Measurements from ENCODE around the gene KIF17. TPM values are rescaled to one million over a fixed set of nuclear protein-coding genes. Genes with fewer than 3 reads are reported as not detected.

The KIF17 gene
- total and polyA plus RNA-seq, 2 donors, result 2.0 to 3.2 TPM

DNA sequence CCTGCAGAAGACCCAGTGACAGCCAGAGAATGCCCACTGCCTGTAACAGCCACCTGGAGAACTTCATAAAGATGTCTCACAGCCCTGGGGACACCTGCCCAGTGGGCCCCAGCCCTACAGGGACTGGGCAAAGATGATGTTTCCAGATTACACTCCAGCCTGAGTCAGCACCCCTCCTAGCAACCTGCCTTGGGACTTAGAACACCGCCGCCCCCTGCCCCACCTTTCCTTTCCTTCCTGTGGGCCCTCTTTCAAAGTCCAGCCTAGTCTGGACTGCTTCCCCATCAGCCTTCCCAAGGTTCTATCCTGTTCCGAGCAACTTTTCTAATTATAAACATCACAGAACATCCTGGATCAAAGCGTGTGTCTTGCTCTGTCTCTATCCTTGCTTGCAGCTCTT, 99.3 kb downstream of the KIF17 start:
- Histone ChIP-seq H3K27ac (ENCODE audit: low read depth) (no peak overlapping the region), H3K36me3 (ENCODE audit: insufficient read depth) (no peaks in the 10 kb centered on the region), H3K4me1 (ENCODE audit: insufficient read depth) (no peaks in the 10 kb centered on the region), H3K4me3 (ENCODE audit: low read depth, low read length) (no peak overlapping the region)
- DNase-seq (ENCODE audit: extremely low spot score), result no peak
- 62% methylated on average over 4 of the region's 4 CpGs for WGBS

DNA sequence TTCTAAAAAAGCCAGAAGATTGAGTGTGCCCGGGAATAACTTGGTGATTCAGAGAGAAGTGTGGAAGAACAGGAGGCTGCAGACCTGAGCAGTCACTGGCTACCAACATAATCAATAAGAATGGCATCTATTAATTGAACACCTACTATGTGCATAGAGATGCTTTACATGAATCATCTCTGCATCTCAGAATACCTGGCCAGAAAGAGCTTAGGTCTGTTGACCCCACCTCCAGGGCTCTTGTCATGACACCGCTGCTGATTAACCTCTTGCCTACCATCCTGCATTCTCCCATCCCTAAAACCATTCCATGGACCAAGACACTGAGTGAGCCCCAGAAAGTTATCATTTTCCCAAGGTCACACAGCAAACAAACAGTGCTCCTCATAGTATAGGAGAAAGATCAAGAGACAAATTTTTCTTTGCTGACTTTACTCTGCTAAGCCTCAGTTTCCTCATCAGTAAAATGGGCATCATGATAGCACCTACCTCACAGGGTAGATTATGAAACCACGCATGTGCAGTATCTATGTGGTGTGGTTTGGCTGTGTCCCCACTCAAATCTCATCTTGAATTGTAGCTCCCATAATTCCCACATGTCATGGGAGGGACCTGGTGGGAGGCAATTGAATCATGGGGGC, 100.8 kb downstream of the KIF17 start:
- Histone ChIP-seq H3K27ac (ENCODE audit: low read depth) (no peak overlapping the region), H3K4me3 (ENCODE audit: low read depth, low read length) (no peak overlapping the region), H3K36me3 (ENCODE audit: insufficient read depth) (no peaks in the 10 kb centered on the region), H3K4me1 (ENCODE audit: insufficient read depth) (no peaks in the 10 kb centered on the region)
- DNase-seq (ENCODE audit: extremely low spot score), result no peak
- 73% methylated on average over 3 of the region's 3 CpGs for WGBS

DNA sequence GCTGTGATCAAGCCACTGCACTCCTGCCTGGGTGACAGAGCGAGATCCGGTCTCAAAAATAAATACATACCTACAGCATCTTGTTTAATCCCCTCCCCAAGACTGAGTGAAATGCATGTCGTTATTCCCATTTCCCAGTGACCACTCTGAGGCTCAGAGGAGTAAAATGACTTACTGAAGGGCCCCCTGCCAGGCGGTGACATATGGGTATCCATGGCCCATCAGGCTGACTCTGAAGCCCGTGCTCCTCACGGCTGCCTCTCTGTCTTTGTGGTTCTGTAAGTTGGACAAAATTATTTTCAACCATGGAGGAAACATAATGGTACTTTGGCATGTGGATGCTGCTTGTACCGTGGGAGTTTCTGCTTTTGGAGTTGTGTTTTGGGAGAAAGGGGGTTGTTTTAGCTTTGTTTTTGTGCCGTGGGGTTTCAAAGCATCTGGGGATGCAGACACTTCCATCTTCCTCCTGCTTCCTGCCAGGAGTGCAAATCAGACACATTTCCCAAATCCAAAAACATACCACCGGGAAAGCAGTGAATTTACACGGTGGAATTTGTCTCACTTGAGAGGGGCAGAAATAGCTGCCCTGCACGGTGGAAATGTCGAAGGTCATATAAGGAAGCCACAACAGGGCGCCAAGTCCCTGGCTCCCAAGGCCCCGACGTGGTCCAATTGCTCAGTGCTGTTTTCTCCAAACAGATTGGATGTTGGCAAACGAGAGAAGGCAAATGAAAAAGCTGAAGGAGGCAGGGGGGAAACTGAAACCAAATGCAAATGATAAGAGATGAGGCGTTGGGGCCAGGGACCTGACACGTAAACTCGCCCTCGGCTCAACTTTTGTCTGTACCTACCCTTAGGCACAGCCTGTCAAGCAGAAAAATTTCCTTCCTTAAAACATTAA, 101.6 kb downstream of the KIF17 start:
- Histone ChIP-seq H3K27ac (ENCODE audit: low read depth) (no peak overlapping the region), H3K4me3 (ENCODE audit: low read depth, low read length) (no peak overlapping the region)

DNA sequence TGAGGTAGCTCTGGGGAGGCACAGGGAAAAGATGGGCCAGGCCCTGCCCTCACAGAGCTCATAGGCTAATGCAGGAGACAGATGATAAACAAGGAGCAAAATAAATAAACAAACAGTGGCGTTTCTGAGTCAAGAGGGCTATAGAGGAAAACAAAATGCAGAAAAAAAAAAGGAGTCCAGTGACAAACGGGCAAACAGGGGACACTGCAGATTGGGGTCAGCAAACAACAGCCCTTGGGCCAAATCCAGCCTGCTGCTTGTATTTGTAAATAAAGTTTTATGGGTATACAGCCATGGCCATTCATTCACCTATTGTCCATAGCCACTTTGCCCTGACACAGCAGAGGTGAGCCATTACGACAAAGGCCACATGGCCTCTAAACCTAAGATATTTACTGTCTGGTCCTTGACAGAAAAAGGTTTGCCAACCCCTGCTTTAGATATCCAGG, 103.7 kb downstream of the KIF17 start:
- no peaks in the 10 kb centered on the region for H3K4me1 ChIP-seq (ENCODE audit: insufficient read depth)
- no peak for DNase-seq (ENCODE audit: extremely low spot score)
- H3K36me3 ChIP-seq (ENCODE audit: insufficient read depth), result no peaks in the 10 kb centered on the region
- no peak overlapping the region for H3K4me3 ChIP-seq (ENCODE audit: low read depth, low read length)
- 68% methylated on average over 3 of the region's 3 CpGs for WGBS
- no peak overlapping the region for H3K27ac ChIP-seq (ENCODE audit: low read depth)

More for the DNA sequence above, 101.6 kb downstream of the KIF17 start:
- no peaks in the 10 kb centered on the region for H3K4me1 ChIP-seq (ENCODE audit: insufficient read depth)
- DNase-seq (ENCODE audit: extremely low spot score), result no peak
- WGBS, result 44% methylated on average over 20 of the region's 20 CpGs
- no peaks in the 10 kb centered on the region for H3K36me3 ChIP-seq (ENCODE audit: insufficient read depth)

Other genes with a start within 250 kb of the KIF17 start
- gene CAMK2N1, start 231.8 kb downstream of the KIF17 start, total RNA-seq, result 17.1 TPM
- gene CAMK2N1, start 231.8 kb downstream of the KIF17 start, polyA plus RNA-seq, result 22.0 TPM
- 13.9 TPM for gene MUL1, start 209.9 kb downstream of the KIF17 start, total RNA-seq
- gene MUL1, start 209.9 kb downstream of the KIF17 start, polyA plus RNA-seq, result 36.5 TPM
- 1.1 TPM for gene FAM43B, start 165.4 kb downstream of the KIF17 start, total RNA-seq
- 0.37 TPM for gene FAM43B, start 165.4 kb downstream of the KIF17 start, polyA plus RNA-seq
- gene CDA, start 128.9 kb downstream of the KIF17 start, total RNA-seq, result 0.53 TPM
- gene CDA, start 128.9 kb downstream of the KIF17 start, polyA plus RNA-seq, result 5.1 TPM
- gene PINK1, start 84.5 kb downstream of the KIF17 start, total RNA-seq, result 37.3 TPM
- gene PINK1, start 84.5 kb downstream of the KIF17 start, polyA plus RNA-seq, result 112 TPM
- 132 TPM for gene DDOST, start 56.6 kb downstream of the KIF17 start, total RNA-seq
- 169 TPM for gene DDOST, start 56.6 kb downstream of the KIF17 start, polyA plus RNA-seq
- gene SH2D5, start 14.7 kb upstream of the KIF17 start, total RNA-seq, result not detected
- gene SH2D5, start 14.7 kb upstream of the KIF17 start, polyA plus RNA-seq, result 0.10 TPM
- 385 TPM for gene HP1BP3, start 69.3 kb upstream of the KIF17 start, total RNA-seq
- gene HP1BP3, start 69.3 kb upstream of the KIF17 start, polyA plus RNA-seq, result 186 TPM

All from urinary bladder (tissue), 4 donors.